Measurements from ENCODE around the gene HNRNPM. TPM values are rescaled to one million over a fixed set of nuclear protein-coding genes. Genes with fewer than 3 reads are reported as not detected.

The HNRNPM gene
- total RNA-seq, 1 experiment from 2014 or later, result 468 TPM

- Histone ChIP-seq H3K23ac (ENCODE audit: insufficient read length, low read depth, low read length) (no peak overlapping the region), H3K79me1 (ENCODE audit: insufficient read depth, low read depth, low read length, poor library complexity, severe bottlenecking) (no peaks in the 10 kb centered on the region), H2BK15ac (ENCODE audit: low read depth, low read length) (no peak overlapping the region), H4K8ac (replicated peaks; ENCODE audit: insufficient read length, low read depth, low read length) (no peak overlapping the region), H4K20me1 (ENCODE audit: control insufficient read depth, insufficient read depth, insufficient read length) (peaks cover 2% of the 10 kb centered on the region), H3K27me3 (ENCODE audit: insufficient read depth, low read length) (no peaks in the 10 kb centered on the region), H3K27ac (ENCODE audit: insufficient read length, low read depth, low read length) (no peak overlapping the region), H2BK5ac (ENCODE audit: insufficient read length, low read length) (no peak overlapping the region), H2BK120ac (ENCODE audit: low read depth, low read length, poor library complexity, severe bottlenecking) (no peak overlapping the region), H3K56ac (ENCODE audit: insufficient read length, low read depth, low read length) (no peak overlapping the region), H3K4me2 (ENCODE audit: insufficient read depth, insufficient read length, low read length) (no peak overlapping the region), H3T11ph (ENCODE audit: low read length) (no peak overlapping the region), H4K91ac (ENCODE audit: insufficient read length, low read depth, low read length) (no peak overlapping the region), H3K9ac (ENCODE audit: extremely low read depth, insufficient read length, low read length) (no peak overlapping the region), H2AK5ac (ENCODE audit: insufficient read length, low read length) (no peak overlapping the region), H2BK12ac (ENCODE audit: insufficient read length, low read depth, low read length) (no peak overlapping the region), H3K79me2 (ENCODE audit: insufficient read depth, low read length) (peaks cover 29% of the 10 kb centered on the region; the same call in 1 of the 2 replicates), H2BK20ac (ENCODE audit: low read depth, low read length, poor library complexity, severe bottlenecking) (no peak overlapping the region), H3K14ac (ENCODE audit: insufficient read depth, low read length) (no peak overlapping the region), H2AFZ (ENCODE audit: low read length) (no peak overlapping the region), H3K4ac (ENCODE audit: low read depth, low read length) (no peak overlapping the region), H3K4me1 (ENCODE audit: insufficient read depth, low read length) (no peaks in the 10 kb centered on the region), H3K18ac (ENCODE audit: insufficient read length, low read depth, low read length) (no peak overlapping the region), H3K23me2 (ENCODE audit: insufficient read length, low read depth, low read length, poor library complexity, severe bottlenecking) (no peaks in the 10 kb centered on the region), H3K9me3 (ENCODE audit: control insufficient read depth, low read depth, low read length) (no peaks in the 10 kb centered on the region), H4K5ac (ENCODE audit: insufficient read length, low read depth, low read length) (no peak overlapping the region)
- no peak overlapping the region for H3K4me3 Mint-ChIP-seq
- no CpG with 5 or more reads among the region's 11 CpGs for WGBS (ENCODE audit: extremely low coverage, insufficient read length, low lambda C conversion rate)
- no peak for DNase-seq
- no peak for TF ChIP-seq CTCF (conservative IDR thresholded peaks at IDR 0.05)
- H3K27ac Mint-ChIP-seq, result peak overlapping the region in 2 of 3 experiments; percentile 80 to 88; a peak in 6 of 7 replicates
- peaks cover 4 to 6% of the 10 kb centered on the region in 2 experiments; a peak in 1 of 4 replicates for H3K4me1 Mint-ChIP-seq
- H3K36me3 Mint-ChIP-seq (ENCODE audit: insufficient read depth in 1 of 3, low read depth in 3 of 3), result peaks cover 40 to 86% (median 85%) of the 10 kb centered on the region in 3 experiments; a peak in 6 of 7 replicates
- no peaks in the 10 kb centered on the region; the same call in 1 of the 2 replicates for H3K27me3 Mint-ChIP-seq (ENCODE audit: low read depth)
- no peaks in the 10 kb centered on the region for H3K9me3 Mint-ChIP-seq
These were observed 36.4 kb downstream of the HNRNPM start for GRCh38 chr19:8481201-8481600.

Data from H9 (cell line).